ENCODE measurements around the gene LRRN4. TPM values are rescaled to one million over a fixed set of nuclear protein-coding genes. Genes with fewer than 3 reads are reported as not detected.

Gene LRRN4
- total RNA-seq, 2 donors from 2014 or later = 1.6 to 7.6 TPM

GRCh38 chr20:6100246-6100645 is 46.4 kb upstream of the LRRN4 start:
- H3K9me3 Mint-ChIP-seq = no peaks in the 10 kb centered on the region
- H3K27me3 Mint-ChIP-seq (ENCODE audit: insufficient read depth) = no peaks in the 10 kb centered on the region
- DNase-seq = no peak
- H3K4me3 Mint-ChIP-seq = no peak overlapping the region
- H3K9ac ChIP-seq (ENCODE audit: extremely low read depth, low read length, poor library complexity, severe bottlenecking) = no peak overlapping the region
- 83 to 86% methylated on average over 1 of the region's 2 CpGs for WGBS, 2 experiments (ENCODE audit: insufficient coverage in 1 of 2, insufficient read length in 1 of 2)
- no peaks in the 10 kb centered on the region for H3K36me3 Mint-ChIP-seq (ENCODE audit: low read depth)
- H3K27ac ChIP-seq (ENCODE audit: low read depth, low read length) = no peak overlapping the region
- H3K9me3 ChIP-seq (ENCODE audit: control insufficient read depth, low read length) = no peaks in the 10 kb centered on the region
- no peak overlapping the region for H3K4me3 ChIP-seq (ENCODE audit: low read length)
- no peak for TF ChIP-seq CTCF (conservative IDR thresholded peaks at IDR 0.05)
- no peaks in the 10 kb centered on the region for H3K27me3 ChIP-seq (ENCODE audit: control insufficient read depth, insufficient read depth, low read length, poor library complexity, severe bottlenecking)
- no peaks in the 10 kb centered on the region for H3K36me3 ChIP-seq (ENCODE audit: control insufficient read depth, insufficient read depth, low read length)
- H3K4me1 ChIP-seq (ENCODE audit: control insufficient read depth, insufficient read depth, low read length) = no peaks in the 10 kb centered on the region
- H3K27ac Mint-ChIP-seq = no peak overlapping the region
- no peaks in the 10 kb centered on the region for H3K4me1 Mint-ChIP-seq

GRCh38 chr20:6099819-6100218 is 46.0 kb upstream of the LRRN4 start:
- Mint-ChIP-seq H3K4me1 (no peaks in the 10 kb centered on the region), H3K9me3 (no peaks in the 10 kb centered on the region), H3K4me3 (no peak overlapping the region), H3K36me3 (ENCODE audit: low read depth) (no peaks in the 10 kb centered on the region), H3K27me3 (ENCODE audit: insufficient read depth) (no peaks in the 10 kb centered on the region), H3K27ac (no peak overlapping the region)
- Histone ChIP-seq H3K9ac (ENCODE audit: extremely low read depth, low read length, poor library complexity, severe bottlenecking) (no peak overlapping the region), H3K4me1 (ENCODE audit: control insufficient read depth, insufficient read depth, low read length) (no peaks in the 10 kb centered on the region), H3K9me3 (ENCODE audit: control insufficient read depth, low read length) (no peaks in the 10 kb centered on the region), H3K4me3 (ENCODE audit: low read length) (no peak overlapping the region), H3K36me3 (ENCODE audit: control insufficient read depth, insufficient read depth, low read length) (no peaks in the 10 kb centered on the region), H3K27me3 (ENCODE audit: control insufficient read depth, insufficient read depth, low read length, poor library complexity, severe bottlenecking) (no peaks in the 10 kb centered on the region), H3K27ac (ENCODE audit: low read depth, low read length) (no peak overlapping the region)
- no peak for TF ChIP-seq CTCF (conservative IDR thresholded peaks at IDR 0.05)
- no peak for DNase-seq

GRCh38 chr20:6095409-6095808 is 41.5 kb upstream of the LRRN4 start:
- Mint-ChIP-seq H3K36me3 (ENCODE audit: low read depth) (no peaks in the 10 kb centered on the region), H3K4me3 (no peak overlapping the region), H3K27ac (no peak overlapping the region), H3K9me3 (no peaks in the 10 kb centered on the region), H3K27me3 (ENCODE audit: insufficient read depth) (no peaks in the 10 kb centered on the region), H3K4me1 (no peaks in the 10 kb centered on the region)
- Histone ChIP-seq H3K36me3 (ENCODE audit: control insufficient read depth, insufficient read depth, low read length) (no peaks in the 10 kb centered on the region), H3K27ac (ENCODE audit: low read depth, low read length) (no peak overlapping the region), H3K4me3 (ENCODE audit: low read length) (no peak overlapping the region), H3K9ac (ENCODE audit: extremely low read depth, low read length, poor library complexity, severe bottlenecking) (no peak overlapping the region), H3K27me3 (ENCODE audit: control insufficient read depth, insufficient read depth, low read length, poor library complexity, severe bottlenecking) (no peaks in the 10 kb centered on the region), H3K9me3 (ENCODE audit: control insufficient read depth, low read length) (no peaks in the 10 kb centered on the region), H3K4me1 (ENCODE audit: control insufficient read depth, insufficient read depth, low read length) (no peaks in the 10 kb centered on the region)
- no peak for TF ChIP-seq CTCF (conservative IDR thresholded peaks at IDR 0.05)
- 89 to 94% methylated on average over 3 to 4 of the region's 5 CpGs for WGBS, 2 experiments (ENCODE audit: insufficient coverage in 1 of 2, insufficient read length in 1 of 2)
- DNase-seq = no peak
